ENCODE measurements around the gene HEPN1.

HEPN1 gene

GRCh38 chr11:124930799-124931198 lies 11.7 kb downstream of the HEPN1 start:
- Histone ChIP-seq H3K9me3 (ENCODE audit: insufficient read depth, low read length) (no peaks in the 10 kb centered on the region), H3K4me2 (ENCODE audit: low read depth, low read length, poor library complexity, severe bottlenecking) (no peak overlapping the region), H2AFZ (ENCODE audit: low read depth, low read length, severe bottlenecking) (no peak overlapping the region), H4K20me1 (ENCODE audit: low read depth, low read length) (no peaks in the 10 kb centered on the region), H3K9ac (ENCODE audit: low read length) (no peak overlapping the region), H3K27ac (ENCODE audit: low read depth, low read length) (no peak overlapping the region), H3K36me3 (ENCODE audit: low read length) (no peaks in the 10 kb centered on the region), H3F3A (ENCODE audit: insufficient read depth) (no peaks in the 10 kb centered on the region), H3K27me3 (ENCODE audit: low read length) (no peaks in the 10 kb centered on the region), H3K79me2 (ENCODE audit: insufficient read depth, low read length) (no peaks in the 10 kb centered on the region), H3K9me2 (replicated peaks; ENCODE audit: insufficient read depth, low read length) (no peaks in the 10 kb centered on the region), H3K4me3 (ENCODE audit: insufficient read depth, low read length, poor library complexity, severe bottlenecking) (no peak overlapping the region)
- TF ChIP-seq EZH2phosphoT487 (conservative IDR thresholded peaks at IDR 0.05; ENCODE audit: low read length) (no peak), CTCF (IDR thresholded peaks at IDR 0.05; ENCODE audit: insufficient read depth, low read length, poor library complexity, severe bottlenecking) (no peak)

- Histone ChIP-seq H3K79me2 (ENCODE audit: insufficient read depth, low read length) (no peaks in the 10 kb centered on the region), H3K36me3 (ENCODE audit: low read length) (no peaks in the 10 kb centered on the region), H3K27me3 (ENCODE audit: low read length) (no peaks in the 10 kb centered on the region), H3F3A (ENCODE audit: insufficient read depth) (no peaks in the 10 kb centered on the region), H2AFZ (ENCODE audit: low read depth, low read length, severe bottlenecking) (no peak overlapping the region), H3K27ac (ENCODE audit: low read depth, low read length) (no peak overlapping the region), H3K4me2 (ENCODE audit: low read depth, low read length, poor library complexity, severe bottlenecking) (no peak overlapping the region), H3K9ac (ENCODE audit: low read length) (no peak overlapping the region), H3K4me3 (ENCODE audit: insufficient read depth, low read length, poor library complexity, severe bottlenecking) (no peak overlapping the region), H3K9me2 (replicated peaks; ENCODE audit: insufficient read depth, low read length) (no peaks in the 10 kb centered on the region), H4K20me1 (ENCODE audit: low read depth, low read length) (no peaks in the 10 kb centered on the region), H3K9me3 (ENCODE audit: insufficient read depth, low read length) (no peaks in the 10 kb centered on the region)
- TF ChIP-seq EZH2phosphoT487 (conservative IDR thresholded peaks at IDR 0.05; ENCODE audit: low read length) (no peak), CTCF (IDR thresholded peaks at IDR 0.05; ENCODE audit: insufficient read depth, low read length, poor library complexity, severe bottlenecking) (no peak)
These were observed 16.0 kb downstream of the HEPN1 start for GRCh38 chr11:124934862-124935547.

DNA sequence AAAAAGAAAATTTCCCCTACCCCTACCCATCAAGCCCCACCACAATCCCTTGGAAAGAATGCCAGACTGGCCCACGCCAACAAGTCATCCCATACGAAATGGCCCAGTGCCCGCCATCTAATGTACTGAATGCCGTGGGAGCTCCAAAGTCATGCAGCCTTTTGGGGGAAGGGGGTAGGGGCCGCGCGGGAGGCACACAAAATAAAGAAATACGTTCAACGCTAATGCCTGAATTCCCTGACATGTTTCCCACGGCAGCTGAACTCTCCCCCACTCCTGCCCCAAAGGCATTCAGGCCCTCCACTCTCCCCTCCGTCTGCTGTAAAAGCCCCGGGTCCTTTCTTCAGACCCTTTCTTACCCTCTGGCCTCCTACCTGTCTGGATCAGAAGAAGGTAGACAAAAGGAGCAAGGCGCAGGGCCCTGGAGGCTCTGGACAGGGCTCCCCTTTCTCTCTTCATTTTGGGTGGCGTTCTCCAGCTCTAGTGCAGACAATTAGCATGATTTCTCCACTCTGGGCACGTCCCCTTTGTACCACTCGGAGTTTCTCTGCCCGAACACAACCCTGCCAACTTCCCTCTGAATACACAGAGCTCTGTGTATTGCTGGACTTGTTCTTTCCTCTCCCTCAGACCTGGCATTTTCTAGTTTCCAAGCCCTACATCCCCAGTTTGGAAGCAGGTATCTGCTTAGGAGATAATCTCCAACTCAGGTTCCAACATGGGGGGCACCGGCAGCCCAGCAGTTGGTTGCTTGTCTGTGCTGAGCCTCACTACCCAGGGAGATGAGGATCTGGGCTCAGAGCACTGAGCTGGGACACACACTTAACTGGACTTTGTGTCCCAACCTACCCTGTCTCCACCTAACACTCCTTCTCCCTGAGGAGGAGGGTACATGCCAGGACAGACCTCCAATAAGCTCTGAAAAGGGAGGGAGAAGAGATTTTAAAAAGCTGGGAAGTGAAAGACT lies 16.8 kb downstream of the HEPN1 start, which contains the start of gene HEPACAM:
HEPACAM (minus strand) TSS at position 500 of the 967 bp plus-strand sequence; CDS start at position 459, 41 bp downstream.
- Histone ChIP-seq H3K27ac (ENCODE audit: low read depth, low read length) (no peak within 1 kb of the TSS), H3K4me2 (ENCODE audit: low read depth, low read length, poor library complexity, severe bottlenecking) (no peak within 1 kb of the TSS), H3K4me3 (ENCODE audit: insufficient read depth, low read length, poor library complexity, severe bottlenecking) (no peak within 1 kb of the TSS), H2AFZ (ENCODE audit: low read depth, low read length, severe bottlenecking) (no peak within 1 kb of the TSS), H4K20me1 (ENCODE audit: low read depth, low read length) (no peaks in the 10 kb centered on the region), H3K9me2 (replicated peaks; ENCODE audit: insufficient read depth, low read length) (no peaks in the 10 kb centered on the region), H3K27me3 (ENCODE audit: low read length) (no peaks in the 10 kb centered on the region), H3K9ac (ENCODE audit: low read length) (no peak within 1 kb of the TSS), H3F3A (ENCODE audit: insufficient read depth) (no peaks in the 10 kb centered on the region), H3K79me2 (ENCODE audit: insufficient read depth, low read length) (no peaks in the 10 kb centered on the region), H3K36me3 (ENCODE audit: low read length) (no peaks in the 10 kb centered on the region), H3K9me3 (ENCODE audit: insufficient read depth, low read length) (no peaks in the 10 kb centered on the region)
- TF ChIP-seq EZH2phosphoT487 (conservative IDR thresholded peaks at IDR 0.05; ENCODE audit: low read length) (no peak), CTCF (IDR thresholded peaks at IDR 0.05; ENCODE audit: insufficient read depth, low read length, poor library complexity, severe bottlenecking) (no peak)

Data from SU-DHL-6 (cell line).